ENCODE data around the gene RNASE7.
"Not testable (repeated sequence)": the region's sequence is repeated elsewhere in the genome, so short reads cannot be mapped to it uniquely, and the experiment has no call there.

RNASE7 gene

DNA sequence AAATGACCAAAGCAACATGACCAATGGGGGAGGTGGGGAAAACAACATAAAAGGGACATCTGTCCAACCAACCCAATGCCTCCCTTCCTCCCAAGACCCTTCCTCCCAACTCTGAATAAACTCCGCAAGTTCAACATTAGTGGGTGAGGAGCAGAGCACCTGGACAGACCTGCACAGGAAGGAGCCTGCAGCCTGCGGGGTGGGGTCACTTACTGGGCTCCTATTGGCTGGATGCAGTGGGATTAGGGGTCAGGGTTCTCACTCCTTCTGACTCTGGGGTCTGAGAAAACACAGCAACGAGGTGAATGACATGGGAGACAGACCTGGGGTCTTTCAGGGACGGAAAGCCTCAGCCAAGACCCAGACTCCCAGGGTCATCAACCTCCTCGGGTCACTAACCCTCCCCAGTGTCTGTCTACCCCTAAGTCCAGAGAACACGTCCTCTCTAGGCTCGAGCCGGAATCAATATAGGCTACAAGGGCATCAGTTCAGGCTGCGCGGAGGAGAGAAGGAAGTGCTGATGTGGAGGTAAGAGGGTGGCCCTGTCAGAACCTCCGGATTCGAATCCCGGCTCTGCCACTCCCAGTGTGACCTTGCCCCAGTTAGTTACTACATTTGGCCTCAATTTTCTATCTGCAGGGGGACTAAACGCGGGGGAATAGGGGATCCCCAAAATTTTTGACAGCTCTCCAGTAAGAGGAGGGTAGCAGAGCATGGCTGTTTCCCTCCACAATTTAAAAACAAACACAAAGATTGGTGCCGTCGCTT lies 18.2 kb upstream of the RNASE7 start:
- no peak for DNase-seq

DNA sequence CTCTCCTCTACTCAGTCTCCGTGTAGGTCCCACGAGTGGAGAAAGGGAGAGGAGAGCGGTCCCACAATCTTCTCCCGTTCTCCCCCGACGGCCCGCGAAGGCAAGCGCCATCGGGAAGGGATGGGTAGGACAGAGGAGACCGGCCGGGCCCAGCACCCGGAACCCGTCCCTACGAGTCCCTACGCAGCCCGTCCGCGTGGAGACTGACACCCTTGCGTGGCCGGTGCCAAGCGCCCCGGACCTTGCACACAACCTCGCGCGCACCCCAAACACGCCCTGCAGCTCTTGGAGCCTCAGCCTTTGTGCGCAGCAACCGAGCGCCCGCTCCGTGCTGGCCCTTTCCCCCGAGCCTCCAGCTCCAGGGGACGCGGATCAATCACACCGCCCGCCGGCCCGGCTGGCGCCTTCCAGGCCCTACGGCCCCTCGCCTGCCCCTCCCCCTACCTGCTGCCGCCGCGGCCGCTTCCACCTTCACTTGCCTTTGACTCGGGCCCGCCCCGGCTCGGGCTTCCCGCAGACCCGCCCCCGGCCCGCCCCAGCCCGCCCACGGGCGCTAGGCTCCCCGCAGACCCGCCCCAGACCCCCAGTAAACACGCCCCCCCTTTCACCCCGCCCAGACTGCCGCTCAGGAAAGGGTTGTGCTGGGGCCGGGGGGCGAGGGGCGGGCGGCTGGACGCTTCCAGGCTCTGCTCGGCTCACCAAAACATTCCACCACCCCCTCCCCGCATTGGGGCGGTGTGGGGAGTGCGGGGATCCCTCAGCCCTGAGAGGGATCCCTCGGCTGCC lies 17.4 kb upstream of the RNASE7 start, which contains the start of gene NDRG2:
TSS of gene NDRG2 (minus strand) at position 477 of the 786 bp plus-strand sequence. CDS start 1,746 bp downstream, outside the sequence.
- peak; percentile 55 for DNase-seq

DNA sequence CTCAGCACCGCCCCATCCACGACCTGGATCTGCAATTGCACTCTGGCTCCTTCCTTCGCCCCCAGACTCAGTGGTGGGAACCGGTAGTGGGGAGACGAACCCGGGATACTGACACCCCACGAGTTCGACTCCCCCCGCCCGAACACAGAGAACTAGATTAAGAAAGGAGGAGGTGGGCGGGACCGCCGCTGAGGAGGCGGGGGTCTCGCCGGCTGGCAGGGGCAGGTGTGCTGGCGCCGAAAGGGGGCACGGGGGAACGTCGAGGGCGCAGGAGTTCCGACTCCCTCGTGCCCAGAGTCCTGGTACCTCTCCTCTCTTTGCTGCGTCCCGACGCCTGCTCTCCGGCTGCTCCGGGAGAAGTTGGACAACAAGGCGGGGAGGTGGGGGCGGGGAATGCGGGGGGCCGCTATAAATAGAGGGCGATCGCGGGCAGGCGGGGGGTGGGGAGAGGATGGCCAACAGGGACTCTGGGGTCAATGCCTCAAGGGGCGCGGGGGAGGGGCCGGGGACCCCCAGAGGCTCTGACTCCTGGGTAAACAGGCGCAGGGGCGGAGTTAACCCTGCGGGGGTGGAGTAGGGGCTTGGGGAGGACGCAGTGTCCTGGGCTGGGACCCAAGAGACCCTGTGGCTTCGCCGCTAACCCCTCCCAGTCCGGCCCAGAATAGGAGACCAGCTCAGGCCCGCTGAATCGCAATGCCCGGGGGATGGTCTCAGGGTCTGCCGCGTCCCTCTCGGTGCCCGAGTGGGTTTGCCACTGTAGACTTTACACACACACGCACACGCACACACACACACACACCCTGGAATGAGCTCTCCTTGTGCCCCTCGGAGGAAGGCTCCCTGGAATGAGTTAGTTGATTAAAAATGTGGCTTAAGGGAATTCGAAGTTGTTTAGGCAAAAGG lies 16.5 kb upstream of the RNASE7 start:
- DNase-seq = no peak

DNA sequence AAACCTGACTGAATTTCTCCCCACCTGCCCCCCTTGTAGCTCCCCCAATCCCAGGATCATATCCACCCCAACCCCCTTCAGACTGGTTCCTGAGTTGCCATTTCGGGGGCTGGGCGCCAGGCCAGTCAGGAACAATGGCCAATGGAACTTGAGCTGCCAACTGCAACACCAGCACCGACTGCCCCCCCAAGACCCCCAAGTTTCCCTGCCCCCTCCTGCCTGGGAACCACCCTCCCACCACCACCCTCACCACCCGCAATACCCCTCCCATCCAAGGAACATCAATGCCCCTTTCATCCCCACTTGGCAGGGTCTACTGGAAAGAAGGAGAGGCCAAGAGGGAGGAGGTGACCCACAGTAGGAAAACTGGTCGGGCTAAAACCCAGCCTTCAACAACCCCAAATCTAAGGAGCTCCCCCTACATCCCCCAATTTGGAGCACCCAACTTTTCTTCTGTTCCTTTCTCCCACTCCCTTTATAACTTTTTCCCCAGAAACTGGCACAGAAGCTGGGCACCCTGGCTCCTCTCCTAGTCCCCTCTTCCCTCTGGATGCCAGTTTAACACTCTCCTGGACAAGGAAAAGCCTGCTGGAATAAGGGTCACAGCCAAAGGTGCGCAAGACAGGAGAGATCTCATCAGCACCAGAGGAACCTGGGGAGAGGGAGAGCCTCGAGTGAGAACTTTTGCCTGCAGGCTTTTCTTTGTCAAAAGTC lies 15.7 kb upstream of the RNASE7 start:
- no peak for DNase-seq

DNA sequence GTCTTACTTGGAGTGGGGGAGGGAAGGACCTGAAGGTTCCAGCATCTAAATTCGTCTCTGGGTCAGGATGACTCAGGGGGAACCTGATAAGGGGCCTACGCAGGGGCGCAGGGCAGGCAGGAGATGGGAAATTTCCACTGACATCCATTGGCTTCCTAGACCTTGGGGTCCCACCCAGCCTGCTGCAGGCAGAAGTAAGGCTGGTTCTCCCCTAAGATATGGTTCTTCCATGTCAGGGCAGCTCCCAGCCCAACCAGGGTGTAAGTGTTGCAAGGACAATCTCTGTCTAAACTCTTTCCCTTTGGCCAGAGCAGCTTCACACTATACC lies 15.2 kb upstream of the RNASE7 start:
- DNase-seq = no peak

- DNase-seq = no peak
Observed at GRCh38 chr14:21029917-21030316, 12.2 kb upstream of the RNASE7 start, which contains the start of gene TPPP2. TPPP2 (plus strand) TSS chr14:21030217; CDS start chr14:21030582, 365 bp downstream.

GRCh38 chr14:21030531-21030930 lies 11.6 kb upstream of the RNASE7 start:
- no peak for DNase-seq

DNA sequence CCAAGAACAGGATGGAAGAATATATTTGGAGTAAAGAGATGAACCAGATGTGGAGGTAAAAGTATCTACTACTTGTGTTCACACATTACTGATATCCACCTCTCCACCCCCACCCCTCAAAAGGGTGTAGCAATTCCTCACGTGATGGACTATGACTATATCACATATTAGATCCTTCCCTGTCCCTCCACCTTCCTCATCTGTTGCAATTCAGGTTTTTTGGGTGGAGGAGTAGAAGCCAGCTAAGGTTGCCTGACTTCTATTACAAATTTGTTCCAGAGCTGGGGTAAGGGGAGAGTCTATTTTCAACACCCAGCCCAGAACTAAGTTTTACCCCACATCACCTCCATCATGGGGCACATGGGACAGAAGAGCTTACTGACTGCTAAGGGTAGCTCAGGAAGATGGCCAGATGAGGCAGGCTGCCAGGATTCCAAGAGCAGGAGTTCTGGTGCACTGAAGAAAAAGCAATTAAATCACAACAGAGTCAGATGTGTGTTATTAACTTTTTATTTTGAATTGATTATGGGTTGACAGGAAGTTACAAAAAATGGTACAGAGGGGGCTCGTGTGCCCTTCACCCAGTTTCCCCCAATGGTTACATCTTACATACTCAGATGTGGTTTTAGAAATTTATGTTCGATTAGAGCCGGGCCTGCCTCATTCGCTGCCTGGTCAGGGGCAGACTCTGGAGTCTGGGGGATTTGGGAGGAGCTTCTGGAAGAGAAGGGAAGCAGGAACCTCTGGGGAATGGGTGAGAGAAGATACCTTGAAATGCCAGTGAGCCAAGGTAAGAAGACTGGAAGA lies 9.6 kb upstream of the RNASE7 start:
- DNase-seq = no peak

DNA sequence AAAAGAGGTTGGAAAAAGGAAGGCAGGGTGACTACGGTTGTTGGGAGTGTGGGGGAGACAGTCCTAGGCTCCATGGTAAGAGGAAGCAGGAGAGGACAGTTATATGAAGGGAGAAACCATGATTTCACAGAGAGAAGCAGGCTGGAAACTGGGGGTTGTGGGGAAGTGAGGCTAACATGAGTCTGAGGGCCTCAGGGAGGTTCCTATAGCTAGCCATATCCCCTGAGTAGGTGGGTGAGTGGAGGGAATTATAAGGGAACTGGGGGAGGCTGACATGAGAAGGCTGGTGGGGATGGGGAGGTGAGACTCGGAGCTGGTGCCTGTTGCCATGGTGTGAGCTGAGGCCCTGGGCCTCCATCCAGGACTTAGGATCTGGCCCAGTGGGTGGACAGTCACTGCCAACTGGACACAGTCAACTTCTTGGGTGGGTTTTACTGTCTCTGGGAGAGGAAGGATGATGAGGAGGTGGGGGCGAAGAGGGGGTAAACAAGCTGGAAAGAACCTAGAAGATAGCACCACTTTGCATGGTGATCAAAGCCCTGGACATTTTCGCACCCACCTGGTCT lies 8.9 kb upstream of the RNASE7 start:
- no peak for DNase-seq

DNA sequence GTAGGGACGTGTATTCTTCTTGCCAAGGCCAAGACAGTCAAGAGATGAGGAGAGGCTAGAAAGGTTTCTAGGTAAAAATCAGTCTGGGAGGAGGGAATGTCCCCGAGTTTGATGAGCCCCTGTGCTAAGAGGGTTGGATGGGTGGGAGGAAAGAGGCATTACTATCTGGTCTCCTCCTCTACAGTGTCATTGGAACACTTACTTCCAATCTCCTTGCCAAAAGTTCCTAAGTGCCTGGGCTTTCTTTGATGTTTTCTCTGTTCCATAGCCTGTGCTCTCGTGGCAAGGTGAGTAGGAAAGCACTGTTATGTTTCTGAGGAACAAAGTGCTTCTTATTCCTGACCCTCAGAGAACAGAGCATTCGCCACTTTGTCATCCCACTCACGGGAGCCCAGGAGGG lies 7.5 kb upstream of the RNASE7 start, which contains the start of gene RNASE13:
TSS of gene RNASE13 (minus strand) at position 101 of the 400 bp plus-strand sequence. CDS start 519 bp downstream, outside the sequence.
- no peak for DNase-seq

DNA sequence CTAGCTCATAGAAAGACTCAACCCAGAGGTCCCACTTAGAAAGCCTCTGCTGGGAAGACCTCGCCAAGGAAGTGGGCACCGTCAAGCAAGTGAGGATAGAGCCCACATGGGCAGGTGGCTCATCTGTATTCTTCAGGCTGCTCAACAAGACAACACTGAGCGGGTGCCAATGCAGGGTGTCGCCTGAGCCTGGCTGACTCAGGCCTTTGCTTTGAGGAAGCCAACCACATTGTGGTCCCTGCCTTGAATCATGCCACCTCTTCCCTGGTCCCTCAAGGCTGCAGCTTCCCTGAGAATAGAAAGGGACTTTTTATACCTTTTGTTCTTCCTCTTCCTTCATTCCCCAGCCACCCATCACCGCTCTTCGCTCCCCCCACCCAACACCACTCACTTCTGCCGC lies 5.4 kb upstream of the RNASE7 start:
- no peak for DNase-seq

DNA sequence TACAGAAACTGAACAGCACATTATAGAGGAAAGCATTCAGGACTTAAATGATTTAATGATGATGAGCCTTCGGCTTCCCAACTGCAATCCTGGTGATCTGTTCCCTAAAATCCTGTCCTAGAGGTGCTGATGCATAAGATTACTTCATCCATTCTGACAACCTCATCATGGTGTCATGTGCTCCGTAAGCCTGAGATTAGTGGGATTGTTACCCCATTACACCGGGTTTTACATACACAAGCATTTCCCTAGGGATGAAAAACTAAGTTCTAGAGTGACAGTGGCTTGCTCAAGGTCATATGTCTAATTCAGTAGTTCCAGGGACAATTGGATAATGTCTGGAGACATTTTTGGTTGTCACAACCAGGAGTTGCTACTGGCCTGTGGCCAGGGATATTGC lies 5.0 kb upstream of the RNASE7 start:
- DNase-seq = no peak

DNA sequence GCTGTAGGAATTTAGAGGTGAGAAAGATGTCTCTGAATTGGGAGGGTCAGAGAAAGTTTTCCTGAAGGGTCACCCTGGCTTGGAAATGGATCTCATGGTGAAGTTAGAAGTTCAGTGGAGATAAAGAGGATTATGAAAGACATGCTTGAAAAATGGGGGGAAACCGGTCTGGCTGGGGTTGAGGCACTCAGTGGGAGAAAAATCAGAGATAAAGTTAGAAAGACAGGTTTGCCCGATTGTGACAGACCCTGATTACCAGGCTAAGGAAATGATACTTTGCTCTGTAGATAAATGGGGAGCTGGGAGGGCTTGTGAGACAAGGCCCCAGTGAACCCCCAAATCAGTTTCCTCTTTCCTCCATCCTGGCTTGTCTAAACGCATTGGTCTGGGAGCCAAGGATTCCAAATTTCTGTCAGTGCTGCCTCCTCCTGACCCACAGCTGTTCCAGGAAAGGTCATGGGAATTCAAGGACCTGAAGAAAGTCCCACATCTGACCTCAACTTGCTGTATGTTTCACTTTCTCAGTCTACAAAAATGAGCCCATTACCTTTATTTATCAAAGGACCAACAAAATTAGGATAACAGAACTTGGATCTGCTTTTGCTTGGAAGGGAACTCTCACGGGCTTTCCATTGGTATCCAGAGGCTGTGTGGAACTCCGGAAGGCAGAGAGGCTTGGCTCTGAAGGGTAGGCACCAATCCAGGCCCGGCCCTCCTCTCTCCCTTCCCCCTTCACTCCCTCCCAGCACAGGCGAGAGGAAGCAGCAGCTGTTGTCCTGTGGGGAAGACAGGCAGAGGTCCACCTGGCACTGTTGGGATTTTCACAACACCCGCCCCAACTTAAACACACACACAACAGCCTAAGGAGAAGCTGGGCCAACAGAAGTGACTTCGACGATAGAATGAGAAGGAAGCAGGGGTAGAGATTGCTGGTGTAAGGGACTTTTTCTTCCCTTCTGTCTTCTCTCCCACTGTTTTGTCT lies 3.4 kb upstream of the RNASE7 start:
- no peak for DNase-seq

DNA sequence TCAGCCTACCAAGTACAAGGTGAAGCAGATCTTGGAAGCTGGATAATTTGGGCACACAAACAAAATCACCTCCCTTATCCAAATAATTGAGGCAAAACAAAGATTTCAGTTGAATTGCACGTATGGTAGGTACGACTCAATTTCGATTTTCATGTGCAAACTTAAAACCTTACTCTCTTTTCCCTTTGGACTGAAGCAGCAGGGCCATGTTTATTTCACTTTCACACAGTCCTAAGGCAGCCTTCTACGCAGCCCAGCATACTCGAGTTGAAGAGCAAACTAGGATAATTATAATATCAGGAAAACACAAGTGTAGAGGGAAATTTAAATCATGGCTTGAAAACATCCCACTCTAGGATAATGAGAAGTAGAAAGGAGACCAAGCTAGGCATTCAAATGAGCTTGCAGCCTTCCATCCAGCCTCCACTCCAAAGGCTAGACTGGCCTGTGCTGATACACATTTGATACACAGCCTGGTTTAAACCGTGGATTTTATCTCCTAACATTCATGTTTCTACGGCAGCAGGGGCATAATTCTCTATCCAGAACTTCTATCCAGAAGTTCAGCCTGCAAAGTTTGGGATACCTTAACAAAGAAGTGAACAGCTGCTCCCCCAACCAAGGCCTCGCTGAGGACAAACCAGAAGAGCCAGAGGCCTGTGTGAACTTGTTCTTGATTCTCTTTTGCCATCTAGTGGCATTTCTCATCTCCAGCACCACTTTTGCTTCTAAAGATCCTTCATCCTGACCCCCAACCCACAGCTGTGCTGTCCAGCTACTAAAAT lies 2.4 kb upstream of the RNASE7 start:
- peak; percentile 36 for DNase-seq

- no peak for DNase-seq
Observed at GRCh38 chr14:21040370-21040925, 1.7 kb upstream of the RNASE7 start.

DNA sequence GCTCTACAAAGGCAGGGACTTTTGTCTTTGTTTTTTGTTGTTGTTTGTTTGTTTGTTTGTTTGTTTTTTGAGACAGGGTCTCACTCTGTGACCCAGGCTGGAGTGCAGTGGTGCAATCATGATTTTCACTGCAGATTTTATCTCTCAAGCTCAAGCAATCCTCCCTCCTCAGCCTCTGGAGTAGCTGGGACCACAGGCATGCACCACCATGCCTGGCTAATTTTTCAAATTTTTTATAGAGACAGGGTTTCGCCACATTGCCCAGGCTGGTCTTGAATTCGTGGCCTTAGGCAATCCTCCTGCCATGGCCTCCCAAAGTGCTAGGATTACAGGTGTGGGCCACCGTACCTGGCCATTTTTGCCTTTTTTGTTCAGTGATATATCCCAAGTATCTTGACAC lies 1.2 kb upstream of the RNASE7 start:
- DNase-seq = not testable (repeated sequence)

GRCh38 chr14:21042918-21043317 lies 756 bp downstream of the RNASE7 start:
- DNase-seq = no peak

DNA sequence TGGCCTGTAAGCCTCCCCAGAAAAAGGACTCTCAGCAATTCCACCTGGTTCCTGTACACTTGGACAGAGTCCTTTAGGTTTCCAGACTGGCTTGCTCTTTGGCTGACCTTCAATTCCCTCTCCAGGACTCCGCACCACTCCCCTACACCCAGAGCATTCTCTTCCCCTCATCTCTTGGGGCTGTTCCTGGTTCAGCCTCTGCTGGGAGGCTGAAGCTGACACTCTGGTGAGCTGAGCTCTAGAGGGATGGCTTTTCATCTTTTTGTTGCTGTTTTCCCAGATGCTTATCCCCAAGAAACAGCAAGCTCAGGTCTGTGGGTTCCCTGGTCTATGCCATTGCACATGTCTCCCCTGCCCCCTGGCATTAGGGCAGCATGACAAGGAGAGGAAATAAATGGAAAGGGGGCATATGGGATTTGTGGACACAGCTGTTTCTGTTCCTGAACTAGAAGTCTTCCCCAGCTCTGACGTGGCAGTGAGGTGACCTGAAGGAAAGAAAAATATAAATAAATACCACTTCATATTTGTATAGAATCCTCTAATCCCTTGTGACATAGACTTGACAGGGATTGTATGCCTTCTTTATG lies 1.3 kb downstream of the RNASE7 start:
- no peak for DNase-seq

Measured in activated CD4-positive, alpha-beta T cell treated with anti-CD3 and anti-CD28 coated beads, Interleukin-10, Interleukin-2, amounts not matched to agents 100 ng/mL and 50 ng/mL, durations not matched to agents 16 hours and 8 hours (primary cell).